Keratinocyte (primary cell): ENCODE data around the gene AKTIP.

ENCODE experiments used
- EZH2 ChIP-seq: IDR thresholded peaks from one replicate; pipeline ENCODE4 v1.6.1; 2012; ENCODE audit warnings: inconsistent platforms, mild to moderate bottlenecking, low read length, moderate library complexity
- TF ChIP-seq, protein P1 (sequence below), 3 experiments: IDR thresholded peaks in 1 of 3; conservative IDR thresholded peaks in 1 of 3; optimal IDR thresholded peaks in 1 of 3; 2 replicates in 2 of 3; 3 replicates in 1 of 3; pipeline versions ENCODE3 to v1.5.1; 2011; ENCODE audit warnings: low read length in 3 of 3, mild to moderate bottlenecking in 3 of 3, moderate library complexity in 2 of 3, control low read depth in 1 of 3, inconsistent platforms in 1 of 3; ENCODE audit not compliant: insufficient read depth in 2 of 3; ENCODE audit errors: extremely low read depth in 1 of 3

DNA sequence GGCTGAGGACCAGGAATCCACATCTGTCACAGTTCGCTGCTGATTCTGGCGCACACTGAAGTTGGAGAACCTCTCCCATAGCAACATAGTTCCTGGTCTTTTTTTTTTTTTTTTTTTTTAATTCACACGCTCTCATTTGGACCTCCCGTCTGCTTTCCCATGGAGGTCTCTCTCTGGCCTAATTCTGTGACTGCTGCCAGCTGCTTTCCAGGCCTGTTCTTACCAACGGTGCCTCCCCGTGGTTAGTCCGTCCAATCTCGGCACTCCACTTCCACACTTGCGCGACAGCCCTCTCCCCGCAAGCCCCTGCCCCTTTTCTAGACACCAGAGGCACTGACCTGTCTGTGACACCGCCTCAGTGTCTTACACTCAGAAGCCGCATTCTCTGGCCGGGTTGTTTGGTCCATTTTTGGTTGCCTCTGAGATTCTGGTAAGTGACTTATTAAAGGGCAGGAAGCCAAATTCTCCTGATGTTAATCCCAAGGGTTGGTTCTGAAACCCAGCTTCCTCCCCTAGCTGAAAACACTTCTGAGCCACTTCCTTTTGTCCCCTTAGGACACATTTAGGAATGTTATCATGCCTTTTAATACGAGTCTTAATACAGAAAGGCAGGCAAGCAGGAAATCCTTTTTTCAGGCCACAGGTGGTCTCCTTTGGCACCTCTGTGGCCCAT is 1.1 kb upstream of the AKTIP start:
- TF ChIP-seq, protein P1, sequence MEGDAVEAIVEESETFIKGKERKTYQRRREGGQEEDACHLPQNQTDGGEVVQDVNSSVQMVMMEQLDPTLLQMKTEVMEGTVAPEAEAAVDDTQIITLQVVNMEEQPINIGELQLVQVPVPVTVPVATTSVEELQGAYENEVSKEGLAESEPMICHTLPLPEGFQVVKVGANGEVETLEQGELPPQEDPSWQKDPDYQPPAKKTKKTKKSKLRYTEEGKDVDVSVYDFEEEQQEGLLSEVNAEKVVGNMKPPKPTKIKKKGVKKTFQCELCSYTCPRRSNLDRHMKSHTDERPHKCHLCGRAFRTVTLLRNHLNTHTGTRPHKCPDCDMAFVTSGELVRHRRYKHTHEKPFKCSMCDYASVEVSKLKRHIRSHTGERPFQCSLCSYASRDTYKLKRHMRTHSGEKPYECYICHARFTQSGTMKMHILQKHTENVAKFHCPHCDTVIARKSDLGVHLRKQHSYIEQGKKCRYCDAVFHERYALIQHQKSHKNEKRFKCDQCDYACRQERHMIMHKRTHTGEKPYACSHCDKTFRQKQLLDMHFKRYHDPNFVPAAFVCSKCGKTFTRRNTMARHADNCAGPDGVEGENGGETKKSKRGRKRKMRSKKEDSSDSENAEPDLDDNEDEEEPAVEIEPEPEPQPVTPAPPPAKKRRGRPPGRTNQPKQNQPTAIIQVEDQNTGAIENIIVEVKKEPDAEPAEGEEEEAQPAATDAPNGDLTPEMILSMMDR (optimal IDR thresholded peaks at IDR 0.05 in 1 of 3, IDR thresholded peaks at IDR 0.05 in 1 of 3, conservative IDR thresholded peaks at IDR 0.05 in 1 of 3; ENCODE audit: extremely low read depth in 1 of 3, insufficient read depth in 2 of 3, low read length in 3 of 3): peak in 1 of 3 experiments; percentile 18
- no peak for TF ChIP-seq EZH2
